ENCODE data around the gene RNASE11.
"Not testable (repeated sequence)": the region's sequence is repeated elsewhere in the genome, so short reads cannot be mapped to it uniquely, and the experiment has no call there.

RNASE11 gene

GRCh38 chr14:20620798-20621478 lies 33.1 kb upstream of the RNASE11 start:
- Mint-ChIP-seq H3K9me3 (peaks cover 2% of the 10 kb centered on the region), H3K36me3 (no peaks in the 10 kb centered on the region), H3K27ac (no peak overlapping the region), H3K4me3 (no peak overlapping the region), H3K4me1 (peaks cover 58% of the 10 kb centered on the region), H3K27me3 (peaks cover 42% of the 10 kb centered on the region)
- no peak for ATAC-seq

GRCh38 chr14:20619688-20620087 lies 31.9 kb upstream of the RNASE11 start:
- Mint-ChIP-seq H3K4me1 (peaks cover 47% of the 10 kb centered on the region), H3K27me3 (peaks cover 33% of the 10 kb centered on the region)
- not testable (repeated sequence) for H3K36me3 Mint-ChIP-seq, H3K27ac Mint-ChIP-seq, H3K4me3 Mint-ChIP-seq, ATAC-seq, H3K9me3 Mint-ChIP-seq

DNA sequence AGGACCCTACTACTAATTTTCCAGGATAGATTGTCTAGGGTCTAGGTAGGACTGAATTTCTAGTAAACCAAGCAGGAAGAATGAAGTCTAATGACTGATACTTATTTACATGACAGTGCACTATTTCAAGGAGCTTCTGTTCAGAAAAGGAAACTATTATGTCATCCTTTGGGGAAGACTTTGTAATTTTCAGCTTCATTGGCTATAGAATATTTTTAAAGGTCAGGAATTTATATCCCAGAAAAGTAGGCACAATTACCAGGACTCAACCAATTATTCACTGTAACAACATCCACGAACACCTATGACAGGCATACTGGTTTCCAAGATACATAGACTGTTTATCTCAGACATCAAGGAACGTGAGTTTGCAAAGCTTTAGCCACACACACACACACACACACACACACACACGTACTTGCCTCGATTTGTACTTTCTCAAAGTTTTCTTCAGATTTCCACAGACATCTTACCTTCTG lies 30.5 kb upstream of the RNASE11 start:
- ATAC-seq: no peak
- peaks cover 33% of the 10 kb centered on the region for H3K4me1 Mint-ChIP-seq
- no peaks in the 10 kb centered on the region for H3K36me3 Mint-ChIP-seq
- H3K27me3 Mint-ChIP-seq: peaks cover 20% of the 10 kb centered on the region
- no peaks in the 10 kb centered on the region for H3K9me3 Mint-ChIP-seq
- no peak overlapping the region for H3K4me3 Mint-ChIP-seq
- H3K27ac Mint-ChIP-seq: no peak overlapping the region

GRCh38 chr14:20617138-20618003 lies 29.6 kb upstream of the RNASE11 start:
- no peak overlapping the region for H3K27ac Mint-ChIP-seq
- H3K4me3 Mint-ChIP-seq: no peak overlapping the region
- ATAC-seq: no peak
- no peaks in the 10 kb centered on the region for H3K36me3 Mint-ChIP-seq
- no peaks in the 10 kb centered on the region for H3K9me3 Mint-ChIP-seq
- peaks cover 24% of the 10 kb centered on the region for H3K4me1 Mint-ChIP-seq
- H3K27me3 Mint-ChIP-seq: peaks cover 11% of the 10 kb centered on the region

- Mint-ChIP-seq H3K27me3 (no peaks in the 10 kb centered on the region), H3K27ac (no peak overlapping the region), H3K4me1 (peaks cover 20% of the 10 kb centered on the region), H3K36me3 (no peaks in the 10 kb centered on the region), H3K4me3 (no peak overlapping the region), H3K9me3 (no peaks in the 10 kb centered on the region)
- no peak for ATAC-seq
Observed at GRCh38 chr14:20615996-20616395, 28.2 kb upstream of the RNASE11 start.

DNA sequence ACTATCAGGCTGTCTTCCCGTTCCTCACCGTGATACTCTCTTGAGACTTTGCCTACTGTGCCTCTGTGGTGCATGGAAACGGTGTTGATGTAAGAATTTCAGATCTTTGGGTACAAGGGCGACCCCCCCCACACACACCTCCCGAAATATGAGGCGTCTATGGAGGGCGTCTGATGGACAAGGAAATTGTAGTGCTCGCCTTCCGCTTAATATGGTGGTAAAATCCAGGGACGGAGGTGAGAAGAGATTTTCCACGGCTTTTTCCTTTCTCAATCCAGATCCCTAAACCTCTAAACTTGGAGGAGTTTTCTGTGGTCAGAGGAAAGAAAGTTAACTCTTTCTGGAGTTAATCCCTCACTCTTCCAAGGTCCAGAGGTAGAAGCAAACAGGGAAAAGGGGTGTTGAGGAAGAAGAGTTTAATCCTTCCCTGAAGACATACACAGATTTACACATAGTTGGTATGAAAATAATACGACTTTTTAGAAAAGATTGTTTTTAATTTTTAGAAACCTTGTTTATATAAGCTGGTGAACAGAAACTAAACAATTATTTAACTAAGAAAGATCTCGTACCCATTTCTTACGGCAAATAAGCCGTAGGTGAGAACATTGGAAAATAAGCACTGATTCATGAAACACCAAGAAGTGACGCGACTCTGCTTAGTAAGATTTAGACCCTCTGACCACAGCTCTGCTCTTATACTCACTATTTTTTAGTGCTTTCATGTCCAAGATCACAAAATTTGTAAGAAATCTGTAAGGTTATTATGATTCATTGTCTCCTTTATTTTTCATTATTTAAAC lies 26.4 kb upstream of the RNASE11 start:
- no peaks in the 10 kb centered on the region for H3K9me3 Mint-ChIP-seq
- peaks cover 20% of the 10 kb centered on the region for H3K4me1 Mint-ChIP-seq
- no peaks in the 10 kb centered on the region for H3K27me3 Mint-ChIP-seq
- H3K36me3 Mint-ChIP-seq: no peaks in the 10 kb centered on the region
- H3K27ac Mint-ChIP-seq: no peak overlapping the region
- no peak overlapping the region for H3K4me3 Mint-ChIP-seq
- ATAC-seq: no peak

DNA sequence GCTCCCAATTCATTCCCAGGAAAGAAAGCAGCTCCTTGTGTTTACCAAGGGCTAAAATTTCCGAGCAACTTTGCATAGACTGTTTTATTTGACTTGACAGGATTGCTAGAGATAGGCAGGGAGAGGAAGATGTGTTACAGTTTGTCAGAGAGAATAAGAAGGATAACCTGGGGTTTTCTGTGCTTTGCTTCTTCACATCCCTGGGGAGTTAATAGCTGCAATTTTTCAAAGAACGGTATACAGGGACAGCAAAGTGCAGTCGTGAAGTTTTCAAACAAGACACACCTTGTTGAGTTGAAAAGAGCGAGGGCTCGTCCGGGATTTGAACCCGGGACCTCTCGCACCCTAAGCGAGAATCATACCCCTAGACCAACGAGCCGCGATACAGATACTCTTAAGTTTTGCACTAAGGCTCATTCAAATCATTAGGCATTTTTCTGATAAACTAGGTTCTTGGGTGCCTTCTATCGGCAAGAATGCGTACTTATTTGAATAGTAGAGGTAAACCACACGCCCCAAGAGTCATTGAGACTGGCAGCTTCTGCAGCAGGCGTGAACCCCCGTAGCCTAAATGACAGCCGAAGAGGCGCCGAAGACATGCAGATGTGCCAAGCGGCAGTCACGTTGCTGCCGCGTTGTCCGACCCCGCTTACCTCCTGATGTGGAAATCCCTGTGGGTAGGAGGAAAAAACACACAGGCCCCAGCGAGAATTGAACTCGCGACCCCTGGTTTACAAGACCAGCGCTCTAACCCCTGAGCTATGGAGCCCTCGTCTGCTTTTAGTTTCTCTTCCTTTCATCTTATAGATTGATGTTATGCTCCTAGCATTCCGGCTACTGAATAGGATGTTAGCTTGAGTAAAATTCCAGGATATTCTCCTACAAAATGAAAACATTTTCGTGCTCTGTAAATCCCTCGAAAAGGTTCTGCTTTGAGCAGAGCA lies 25.6 kb upstream of the RNASE11 start:
- Mint-ChIP-seq H3K27me3 (no peaks in the 10 kb centered on the region), H3K4me3 (no peak overlapping the region), H3K4me1 (peaks cover 17% of the 10 kb centered on the region), H3K9me3 (no peaks in the 10 kb centered on the region), H3K36me3 (no peaks in the 10 kb centered on the region), H3K27ac (no peak overlapping the region)
- ATAC-seq: peak; percentile 86

- Mint-ChIP-seq H3K9me3 (no peaks in the 10 kb centered on the region), H3K4me1 (peaks cover 16% of the 10 kb centered on the region), H3K27ac (no peak overlapping the region), H3K27me3 (no peaks in the 10 kb centered on the region), H3K36me3 (no peaks in the 10 kb centered on the region), H3K4me3 (no peak overlapping the region)
- ATAC-seq: peak; percentile 61
Observed at GRCh38 chr14:20612403-20612802, 24.6 kb upstream of the RNASE11 start.

GRCh38 chr14:20611277-20611676 lies 23.5 kb upstream of the RNASE11 start:
- ATAC-seq: no peak
- Mint-ChIP-seq H3K9me3 (no peaks in the 10 kb centered on the region), H3K4me1 (peaks cover 12% of the 10 kb centered on the region), H3K4me3 (no peak overlapping the region), H3K27me3 (no peaks in the 10 kb centered on the region), H3K27ac (no peak overlapping the region), H3K36me3 (no peaks in the 10 kb centered on the region)

- no peaks in the 10 kb centered on the region for H3K27me3 Mint-ChIP-seq
- peak; percentile 52 for ATAC-seq
- H3K4me1 Mint-ChIP-seq: peaks cover 12% of the 10 kb centered on the region
Observed at GRCh38 chr14:20610002-20610765, 22.4 kb upstream of the RNASE11 start.

GRCh38 chr14:20609215-20610001 lies 21.6 kb upstream of the RNASE11 start:
- peak; percentile 42 for ATAC-seq
- H3K4me3 Mint-ChIP-seq: no peak overlapping the region

More at GRCh38 chr14:20610002-20610765, 22.4 kb upstream of the RNASE11 start:
- no peak overlapping the region for H3K27ac Mint-ChIP-seq
- no peaks in the 10 kb centered on the region for H3K36me3 Mint-ChIP-seq
- H3K9me3 Mint-ChIP-seq: no peaks in the 10 kb centered on the region
- no peak overlapping the region for H3K4me3 Mint-ChIP-seq

DNA sequence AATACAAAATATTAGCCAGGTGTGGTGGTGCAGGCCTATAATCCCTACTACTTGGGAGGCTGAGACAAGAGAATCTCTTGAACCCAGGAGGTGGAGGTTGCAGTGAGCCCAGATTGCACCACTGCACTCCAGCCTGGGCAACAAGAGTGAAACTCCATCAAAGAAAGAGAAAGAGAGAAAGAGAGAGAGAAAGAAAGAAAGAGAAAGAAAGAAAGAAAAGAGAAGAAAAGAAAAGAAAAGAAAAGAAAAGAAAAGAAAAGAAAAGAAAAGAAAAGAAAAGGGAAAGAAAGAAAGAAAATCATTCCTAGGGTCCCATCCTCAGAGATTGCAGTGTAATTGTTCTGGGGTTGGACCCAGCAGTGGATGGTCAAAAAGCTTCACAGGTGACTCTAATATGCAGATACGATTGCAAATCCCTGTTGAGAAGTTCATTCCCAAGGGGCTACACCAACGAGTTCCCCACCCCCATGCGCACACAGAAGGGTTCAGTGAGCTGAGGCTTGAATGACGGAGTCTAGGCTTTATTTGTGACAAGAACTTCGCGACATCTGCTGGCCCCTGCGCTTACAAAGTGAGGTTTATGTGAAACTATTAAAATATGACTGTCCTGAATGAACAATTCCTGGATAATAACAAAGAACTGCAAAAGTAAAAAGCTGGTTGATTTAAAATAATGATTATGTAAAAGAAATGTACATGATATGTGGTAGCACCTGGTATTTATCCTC lies 20.7 kb upstream of the RNASE11 start:
- no peak for ATAC-seq
- Mint-ChIP-seq H3K4me3 (peak overlapping the region; percentile 6), H3K36me3 (no peaks in the 10 kb centered on the region), H3K9me3 (no peaks in the 10 kb centered on the region), H3K4me1 (peaks cover 12% of the 10 kb centered on the region), H3K27ac (no peak overlapping the region), H3K27me3 (no peaks in the 10 kb centered on the region)

More at GRCh38 chr14:20609215-20610001, 21.6 kb upstream of the RNASE11 start:
- Mint-ChIP-seq H3K36me3 (no peaks in the 10 kb centered on the region), H3K27ac (no peak overlapping the region), H3K27me3 (no peaks in the 10 kb centered on the region), H3K9me3 (no peaks in the 10 kb centered on the region), H3K4me1 (peaks cover 12% of the 10 kb centered on the region)

GRCh38 chr14:20607617-20608016 lies 19.8 kb upstream of the RNASE11 start:
- Mint-ChIP-seq H3K9me3 (no peaks in the 10 kb centered on the region), H3K27ac (no peak overlapping the region), H3K36me3 (no peaks in the 10 kb centered on the region), H3K27me3 (no peaks in the 10 kb centered on the region), H3K4me3 (no peak overlapping the region), H3K4me1 (peaks cover 12% of the 10 kb centered on the region)
- no peak for ATAC-seq

All from stimulated activated memory B cell treated with anti-CD40 and anti-IgM and Interleukin-4, amounts not matched to agents 10 μg/mL and 1 μg/mL and 100 μg/mL, for 72 hours (primary cell).